Measurements from ENCODE around the gene P2RX7.

The P2RX7 gene

DNA sequence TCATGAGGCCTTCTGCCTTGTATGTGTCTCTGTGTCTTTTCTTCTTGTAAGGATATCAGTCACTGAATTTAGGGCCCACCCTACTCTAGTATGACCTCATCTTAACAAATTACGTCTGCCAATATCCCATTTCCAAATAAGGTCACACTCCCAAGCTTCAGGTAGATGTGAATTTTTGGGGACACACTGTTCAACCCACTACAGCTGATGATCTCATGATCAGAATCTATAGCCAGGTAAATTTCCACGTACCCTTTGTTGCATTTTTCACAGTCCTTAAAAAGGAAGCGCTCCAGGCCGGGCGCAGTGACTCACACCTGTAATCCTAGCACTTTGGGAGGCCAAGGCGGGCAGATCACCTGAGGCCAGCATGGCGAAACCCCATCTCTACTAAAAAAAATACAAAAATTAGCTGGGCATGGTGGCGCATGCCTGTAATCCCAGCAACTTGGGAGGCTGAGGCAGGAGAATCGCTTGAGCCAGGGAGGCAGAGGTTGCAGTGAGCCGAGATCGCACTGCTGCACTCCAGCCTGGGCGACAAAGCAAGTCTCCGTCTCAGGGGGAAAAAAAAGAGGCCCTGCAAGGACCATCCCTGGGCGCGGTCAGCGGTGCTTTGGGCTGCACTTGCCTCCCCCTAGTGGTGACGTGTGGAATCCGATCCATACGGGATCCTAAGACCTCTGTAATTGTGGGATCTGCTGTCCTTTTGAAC is 97.3 kb downstream of the P2RX7 start:
- peak; percentile 82 for DNase-seq (ENCODE audit: low read depth, low spot score)

DNA sequence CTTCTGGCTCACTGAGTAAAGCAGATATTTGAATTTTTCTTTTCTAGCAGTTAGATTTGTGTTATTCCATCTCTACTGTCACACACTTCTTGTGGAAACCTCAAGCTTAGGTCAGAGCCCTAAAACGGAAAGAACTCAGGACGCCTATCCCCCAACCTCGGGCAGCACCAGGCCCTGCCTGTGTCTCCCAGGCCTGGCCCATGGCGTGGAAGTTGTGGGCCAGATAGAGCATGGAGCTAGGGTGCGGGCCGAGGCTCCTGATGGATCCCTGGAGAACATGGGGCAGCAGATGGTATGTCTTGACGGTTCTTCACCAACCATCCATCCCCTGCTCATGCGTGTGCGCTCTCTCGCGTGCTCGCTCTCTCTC is 97.8 kb downstream of the P2RX7 start:
- DNase-seq (ENCODE audit: low read depth, low spot score), result no peak

DNA sequence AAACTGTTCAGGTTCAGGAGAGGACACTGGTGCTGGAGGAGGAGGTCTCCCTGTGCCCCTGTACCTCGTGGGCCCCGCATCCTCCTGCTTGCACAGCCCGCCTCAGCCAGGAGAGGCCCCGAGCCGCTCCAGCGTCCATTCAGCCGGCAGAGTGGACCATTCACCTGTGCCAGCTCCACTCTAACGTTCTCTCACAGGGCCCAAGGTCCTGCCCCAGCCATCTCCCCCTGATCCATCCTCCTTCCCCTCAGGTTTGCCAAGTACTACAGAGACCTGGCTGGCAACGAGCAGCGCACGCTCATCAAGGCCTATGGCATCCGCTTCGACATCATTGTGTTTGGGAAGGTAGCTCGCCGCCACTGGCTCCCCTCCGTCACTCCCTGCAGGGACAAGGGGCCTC is 99.5 kb downstream of the P2RX7 start:
- DNase-seq (ENCODE audit: low read depth, low spot score), result no peak

DNA sequence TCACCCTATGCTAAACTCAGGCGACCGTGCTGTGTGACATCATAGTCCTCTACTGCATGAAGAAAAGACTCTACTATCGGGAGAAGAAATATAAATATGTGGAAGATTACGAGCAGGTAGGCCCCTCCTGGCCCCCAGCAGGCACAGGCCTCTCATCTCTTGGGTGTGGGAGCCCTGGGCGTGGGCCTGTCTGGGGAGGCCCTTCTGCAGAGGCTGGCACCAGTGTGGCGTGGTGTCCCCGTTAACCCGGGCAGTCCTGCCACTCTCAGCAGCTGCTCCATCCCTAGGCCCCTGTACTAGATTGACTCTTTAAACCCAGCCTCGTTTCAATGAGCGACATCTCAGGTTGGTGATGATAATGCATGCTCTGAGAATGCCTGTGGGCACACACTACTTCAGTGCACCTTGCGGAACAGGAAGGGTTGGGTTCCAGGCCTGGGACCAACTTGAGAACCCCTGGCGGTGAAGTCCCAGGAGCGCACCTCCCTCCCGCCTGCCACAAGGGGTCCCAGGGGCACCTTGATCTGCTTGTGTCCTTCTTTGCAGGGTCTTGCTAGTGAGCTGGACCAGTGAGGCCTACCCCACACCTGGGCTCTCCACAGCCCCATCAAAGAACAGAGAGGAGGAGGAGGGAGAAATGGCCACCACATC is 100.4 kb downstream of the P2RX7 start:
- DNase-seq (ENCODE audit: low read depth, low spot score), result no peak

DNA sequence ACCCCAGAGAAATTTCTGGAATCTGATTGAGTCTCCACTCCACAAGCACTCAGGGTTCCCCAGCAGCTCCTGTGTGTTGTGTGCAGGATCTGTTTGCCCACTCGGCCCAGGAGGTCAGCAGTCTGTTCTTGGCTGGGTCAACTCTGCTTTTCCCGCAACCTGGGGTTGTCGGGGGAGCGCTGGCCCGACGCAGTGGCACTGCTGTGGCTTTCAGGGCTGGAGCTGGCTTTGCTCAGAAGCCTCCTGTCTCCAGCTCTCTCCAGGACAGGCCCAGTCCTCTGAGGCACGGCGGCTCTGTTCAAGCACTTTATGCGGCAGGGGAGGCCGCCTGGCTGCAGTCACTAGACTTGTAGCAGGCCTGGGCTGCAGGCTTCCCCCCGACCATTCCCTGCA is 100.9 kb downstream of the P2RX7 start:
- DNase-seq (ENCODE audit: low read depth, low spot score), result no peak

DNA sequence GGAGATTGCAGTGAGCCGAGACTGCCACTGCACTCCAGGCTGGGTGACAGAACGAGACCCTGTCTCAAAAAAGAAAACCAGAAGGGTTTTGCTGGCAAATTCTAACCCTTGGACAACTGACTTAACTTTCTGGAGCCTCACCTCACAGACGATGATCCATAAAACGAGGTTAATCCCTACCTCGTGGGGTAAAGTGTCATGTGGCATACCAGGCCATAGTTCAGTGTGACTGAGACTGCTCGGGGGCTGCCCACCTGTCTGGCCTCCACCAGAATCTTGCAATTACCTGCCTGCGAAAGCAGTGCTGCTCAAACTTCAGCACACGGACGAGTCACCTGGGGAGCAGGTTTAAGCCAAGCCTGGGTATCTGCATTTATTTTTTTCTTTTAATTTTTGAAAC is 104.1 kb downstream of the P2RX7 start:
- DNase-seq (ENCODE audit: low read depth, low spot score), result no peak

DNA sequence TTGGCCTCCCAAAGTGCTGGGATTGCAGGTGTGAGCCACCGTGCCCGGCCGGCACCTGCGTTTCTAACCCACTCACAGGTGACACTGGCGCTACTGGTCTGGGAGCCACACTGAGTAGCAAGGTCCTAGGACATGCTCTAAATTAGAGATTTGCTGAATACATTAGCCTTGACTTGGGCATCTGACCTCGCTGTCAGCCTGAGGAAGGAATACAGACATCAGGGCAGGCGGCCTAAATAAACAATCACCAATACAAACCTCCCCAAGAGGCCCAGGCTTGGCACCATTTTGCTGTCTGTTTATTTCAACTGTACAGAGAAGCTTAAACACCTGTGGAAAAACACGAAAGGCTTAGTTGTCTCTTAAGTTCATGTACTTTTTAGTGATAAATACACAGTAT is 104.7 kb downstream of the P2RX7 start:
- no peak for DNase-seq (ENCODE audit: low read depth, low spot score)
